Measurements from ENCODE around the gene UBE2V1. TPM values are rescaled to one million over a fixed set of nuclear protein-coding genes. Genes with fewer than 3 reads are reported as not detected.

UBE2V1 gene
- total and polyA plus RNA-seq, 2 of the 13 experiments (the other 11 are each of a cell fraction or from before 2014, with no cell fraction given), result 81.3 to 132 TPM

GRCh38 chr20:50146732-50147662, 34.0 kb upstream of the UBE2V1 start:
- Histone ChIP-seq H3K27ac (ENCODE audit: extremely low read length, insufficient read depth, low read length) (peak overlapping the region; percentile 0), H3K27me3 (ENCODE audit: control insufficient read depth in 1 of 2, insufficient read depth in 2 of 2, low read length in 2 of 2) (no peaks in the 10 kb centered on the region), H3K9me3 (ENCODE audit: low read length) (no peaks in the 10 kb centered on the region), H2AFZ (ENCODE audit: low read length) (no peak overlapping the region), H3K9ac (ENCODE audit: insufficient read depth, low read depth, low read length) (peak overlapping the region; percentile 15; the same call in 1 of the 2 replicates), H3K79me2 (ENCODE audit: insufficient read depth, low read length) (peaks cover 53% of the 10 kb centered on the region), H4K20me1 (ENCODE audit: insufficient read depth, low read length) (no peaks in the 10 kb centered on the region; the same call in 1 of the 2 replicates), H3K4me2 (ENCODE audit: low read depth, low read length) (no peak overlapping the region; the same call in 1 of the 2 replicates), H3K4me1 (ENCODE audit: insufficient read depth, low read length) (peaks cover 63% of the 10 kb centered on the region), H3K36me3 (replicated peaks in 1 of 2; ENCODE audit: control insufficient read depth in 1 of 2, insufficient read depth in 2 of 2, low read length in 2 of 2) (peaks cover 27 to 59% of the 10 kb centered on the region in 2 experiments), H3K4me3 (replicated peaks in 1 of 3; ENCODE audit: insufficient read depth in 1 of 3, low read depth in 2 of 3, low read length in 3 of 3) (no peak overlapping the region)
- CTCF ChIA-PET (ENCODE audit: low intra/inter-chr PET ratio, low total read pairs), result no interaction called here
- intact Hi-C loops (cut with micrococcal nuclease; ENCODE audit: unreplicated experiment), result no loop called here
- in situ Hi-C loops (cut with HindIII; ENCODE audit: extremely low pct_ligation_motif_present, low pct_unique_long_range_greater_than_20kb), result no loop called here
- FAIRE-seq (no peak), DNase-seq (ENCODE audit: low spot score) (no peak), ATAC-seq (no peak)
- no TSS peak for BruUV-seq (replicated peaks)
- 84% methylated on average over 17 of the region's 17 CpGs for WGBS (ENCODE audit: low lambda C conversion rate)
- POLR2A ChIA-PET, result interaction anchor here (0.8 to 2.8 kb wide), 3 partner anchors 8 to 26 kb away, joined by 3 to 13 read pairs (median 4); no protein-coding TSS in a partner anchor
- TF ChIP-seq ZNF577 (CRISPR knock-in tag; IDR thresholded peaks at IDR 0.05; ENCODE audit: borderline replicate concordance, low read depth) (no peak), GABPA (IDR thresholded peaks at IDR 0.05; ENCODE audit: low read depth, low read length) (no peak), GABPA (CRISPR knock-in tag; IDR thresholded peaks at IDR 0.05; ENCODE audit: low read depth) (peak; percentile 60), SMAD3 (CRISPR knock-in tag; IDR thresholded peaks at IDR 0.05) (no peak), YY1 (IDR thresholded peaks at IDR 0.05; ENCODE audit: insufficient read depth, insufficient replicate concordance, low read depth, low read length) (peak; percentile 48), SP5 (CRISPR knock-in tag; IDR thresholded peaks at IDR 0.05; ENCODE audit: borderline replicate concordance, low read depth) (peak; percentile 54; the same call in 1 of the 2 replicates), PAWR (CRISPR knock-in tag; IDR thresholded peaks at IDR 0.05; ENCODE audit: borderline replicate concordance) (no peak), ZNF598 (CRISPR knock-in tag; IDR thresholded peaks at IDR 0.05; ENCODE audit: borderline replicate concordance) (0 out of 2 replicates have a peak, but pooled peaks have one; percentile 23), ZBTB38 (CRISPR knock-in tag; IDR thresholded peaks at IDR 0.05) (peak; percentile 97), ZNF576 (CRISPR knock-in tag; IDR thresholded peaks at IDR 0.05) (0 out of 2 replicates have a peak, but pooled peaks have one; percentile 35), MAX (IDR thresholded peaks at IDR 0.05) (0 out of 2 replicates have a peak, but pooled peaks have one; percentile 7), ZNF781 (CRISPR knock-in tag; IDR thresholded peaks at IDR 0.05; ENCODE audit: borderline replicate concordance, not compliant biosample characterization) (no peak), ETV5 (CRISPR knock-in tag; IDR thresholded peaks at IDR 0.05; ENCODE audit: borderline replicate concordance) (peak; percentile 77; the same call in 1 of the 2 replicates), NFYC (CRISPR knock-in tag; IDR thresholded peaks at IDR 0.05) (no peak), ZNF782 (CRISPR knock-in tag; IDR thresholded peaks at IDR 0.05; ENCODE audit: borderline replicate concordance) (no peak), MLXIP (CRISPR knock-in tag; IDR thresholded peaks at IDR 0.05; ENCODE audit: borderline replicate concordance) (no peak), NRL (CRISPR knock-in tag; IDR thresholded peaks at IDR 0.05; ENCODE audit: borderline replicate concordance) (no peak), ZNF121 (CRISPR knock-in tag; IDR thresholded peaks at IDR 0.05) (no peak), GABPB1 (CRISPR knock-in tag; IDR thresholded peaks at IDR 0.05) (peak; percentile 53), SP140L (CRISPR knock-in tag; IDR thresholded peaks at IDR 0.05; ENCODE audit: borderline replicate concordance) (no peak), ATAD3A (CRISPR knock-in tag; IDR thresholded peaks at IDR 0.05) (no peak)
